GM21825 (cell line): Measurements from ENCODE around the gene CFAP73.
A peak's percentile ranks its signal among the peaks of the same experiment; 100 is the strongest.

Experiments
- ATAC-seq: cut with Tn5 transposase; IDR thresholded peaks from one replicate; pipeline ENCODE4 v1.9.1; 2021; ENCODE audit warnings: mild to moderate bottlenecking, moderate library complexity; ENCODE audit not compliant: unreplicated experiment

Gene CFAP73

DNA sequence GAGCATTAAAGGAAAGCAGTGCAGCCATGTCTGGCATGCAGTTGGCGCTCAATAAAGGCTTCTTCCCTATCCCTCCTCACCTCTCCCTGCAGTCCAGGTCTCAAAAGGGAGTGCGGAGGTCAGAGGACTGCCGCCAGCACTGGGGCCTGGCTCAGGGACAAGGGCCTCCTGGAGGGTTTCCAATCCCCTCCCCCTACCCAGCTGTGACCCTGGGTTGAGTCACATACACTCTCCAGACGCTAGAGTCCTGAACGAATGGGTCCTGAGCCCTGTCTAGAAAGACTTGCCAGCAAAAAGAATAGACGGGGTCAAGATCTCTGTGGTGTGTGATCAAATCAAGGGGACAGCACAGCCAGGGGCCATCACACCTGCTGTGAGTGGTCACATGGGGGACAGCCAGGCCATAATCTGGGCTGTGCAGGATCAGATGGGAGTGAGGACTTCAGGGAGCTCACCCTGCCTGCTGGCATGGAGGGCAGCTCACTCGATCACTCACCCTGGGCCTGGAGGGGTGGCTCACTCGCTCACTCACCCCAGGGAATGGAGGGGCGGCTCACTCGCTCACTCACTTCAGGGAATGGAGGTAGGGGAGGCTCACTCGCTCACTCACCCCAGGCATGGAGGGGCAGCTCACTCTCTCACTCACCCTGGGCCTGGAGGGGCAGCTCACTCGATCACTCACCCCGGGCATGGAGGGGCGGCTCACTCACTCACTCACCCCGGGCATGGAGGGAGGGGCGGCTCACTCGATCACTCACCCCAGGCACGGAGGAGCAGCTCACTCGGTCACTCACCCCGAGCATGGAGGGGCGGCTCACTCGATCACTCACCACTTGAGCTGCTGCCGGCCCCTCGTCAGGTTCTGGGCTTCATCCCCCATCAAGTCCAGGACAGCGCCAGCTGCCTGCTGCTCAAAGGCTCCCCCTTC, 12.8 kb downstream of the CFAP73 start:
- ATAC-seq: no peak

DNA sequence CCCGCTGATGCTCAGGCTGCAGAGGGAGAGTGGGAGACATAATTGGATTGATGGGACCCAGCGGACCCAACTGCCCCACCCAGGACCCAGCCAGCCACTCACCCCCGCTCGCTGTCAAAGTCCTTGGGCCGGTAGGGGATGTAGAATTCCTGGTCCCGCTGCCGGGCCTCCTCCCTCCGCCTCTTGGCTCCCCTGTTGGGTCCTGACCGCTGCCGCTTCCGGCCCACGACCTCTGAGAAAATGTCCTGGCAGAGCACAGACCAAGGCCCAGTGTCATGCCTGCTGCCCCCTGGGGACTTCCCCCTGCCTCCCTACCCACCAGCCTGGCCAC, 13.5 kb downstream of the CFAP73 start:
- ATAC-seq: no peak

DNA sequence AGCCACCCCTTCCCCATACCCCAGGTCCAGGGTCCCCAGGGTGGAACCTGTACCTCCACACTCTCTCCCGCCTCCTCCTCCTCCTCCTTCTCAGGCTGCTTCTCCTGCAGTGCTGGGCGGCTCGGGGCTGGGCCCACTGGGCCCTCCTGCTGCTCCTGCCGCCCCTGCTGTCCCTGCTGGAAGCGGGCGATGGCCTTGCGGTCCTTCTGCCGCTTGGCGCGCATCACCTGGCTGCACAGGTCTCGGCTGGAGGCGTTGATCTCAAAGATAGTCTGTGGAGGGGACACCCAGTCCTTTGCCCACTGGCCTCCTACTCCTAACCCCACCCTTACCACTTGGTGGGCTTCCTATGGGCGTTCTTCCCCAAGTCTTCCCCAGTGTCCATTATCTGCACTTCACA, 14.5 kb downstream of the CFAP73 start:
- ATAC-seq: no peak

DNA sequence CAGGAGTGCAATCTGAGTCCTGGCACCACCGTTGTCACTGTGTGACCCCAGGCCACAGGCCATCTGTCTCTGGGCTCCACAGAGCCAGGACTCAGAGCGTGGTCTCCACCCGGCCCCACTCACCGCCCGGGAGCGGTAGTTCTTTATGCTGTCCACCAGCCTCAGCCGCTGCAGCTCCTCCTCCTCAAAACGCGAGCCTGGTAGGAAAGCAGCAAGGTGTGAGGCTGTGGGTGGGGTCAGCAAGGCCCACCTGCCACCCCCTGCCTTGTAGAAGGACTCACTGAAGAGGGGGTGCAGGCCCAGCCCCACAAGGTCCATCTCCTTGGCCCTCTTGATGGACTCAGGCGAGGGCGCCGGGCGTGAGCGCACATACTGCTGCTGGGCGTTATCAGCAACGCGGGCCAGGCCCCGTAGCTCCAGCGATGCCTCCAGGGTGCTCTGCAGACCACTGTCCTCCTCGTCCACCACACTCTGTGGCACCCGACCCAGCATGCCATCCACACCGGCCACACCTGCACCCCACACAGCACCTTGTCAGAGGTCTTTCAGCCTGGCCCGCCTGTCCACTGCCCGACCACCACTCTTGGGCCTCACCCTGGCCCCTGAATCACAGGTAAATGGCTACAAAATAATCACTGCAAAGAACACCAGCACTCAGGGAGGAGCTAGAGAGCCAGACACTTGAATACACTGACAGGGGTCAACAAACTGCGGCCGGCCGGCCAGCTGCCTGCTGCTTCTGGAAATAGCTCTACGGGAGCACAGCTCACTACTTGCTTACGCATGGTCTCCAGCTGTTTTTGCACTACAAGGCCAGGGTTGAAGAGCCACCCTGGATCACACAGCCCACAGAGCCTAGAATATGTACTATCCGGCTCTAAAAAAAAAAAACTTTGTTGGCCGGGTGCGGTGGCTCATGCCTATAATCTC, 16.3 kb downstream of the CFAP73 start:
- no peak for ATAC-seq

- no peak for ATAC-seq
These were observed 18.3 kb downstream of the CFAP73 start for GRCh38 chr12:113167868-113168267.

DNA sequence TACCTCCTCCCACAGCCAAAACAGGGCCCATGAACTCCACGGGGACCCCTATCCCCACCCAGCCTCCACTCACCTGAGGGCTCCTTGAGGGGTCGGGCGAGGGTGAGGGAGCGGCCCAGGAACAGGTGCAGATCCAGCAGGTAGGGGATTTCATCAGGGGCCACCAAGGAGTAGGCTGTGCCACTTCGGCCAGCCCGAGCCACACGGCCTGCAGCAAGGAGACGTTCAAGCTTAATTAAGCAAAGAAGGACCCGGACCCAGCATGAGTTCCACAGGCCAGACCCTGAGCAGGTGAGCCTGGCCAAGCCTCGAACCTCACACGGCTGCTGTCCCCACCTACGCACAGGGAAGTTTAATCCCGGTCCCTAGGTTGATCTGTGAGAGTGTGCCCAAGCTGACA, 20.2 kb downstream of the CFAP73 start:
- ATAC-seq: no peak

DNA sequence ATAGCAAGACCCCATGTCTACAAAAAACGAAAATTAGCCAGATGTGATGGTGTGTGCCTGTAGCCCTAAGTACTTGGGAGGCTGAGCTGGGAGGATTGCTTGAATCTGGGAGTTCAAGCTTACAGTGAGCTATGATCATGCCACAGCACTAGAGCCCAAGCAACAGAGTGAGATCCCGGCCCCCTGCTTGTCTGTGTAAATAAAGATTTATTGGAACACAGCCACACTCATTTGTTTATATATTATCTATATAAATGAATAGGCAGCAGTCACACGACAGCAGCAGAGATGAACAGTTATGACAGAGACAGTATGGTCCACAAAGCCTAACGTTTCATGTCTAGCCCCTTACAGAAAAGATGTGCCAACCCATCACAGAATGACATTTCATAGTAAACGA, 20.9 kb downstream of the CFAP73 start:
- no peak for ATAC-seq

- ATAC-seq: no peak
These were observed 21.4 kb downstream of the CFAP73 start for GRCh38 chr12:113170926-113171325.

GRCh38 chr12:113171543-113171942, 22.0 kb downstream of the CFAP73 start:
- ATAC-seq: no peak

DNA sequence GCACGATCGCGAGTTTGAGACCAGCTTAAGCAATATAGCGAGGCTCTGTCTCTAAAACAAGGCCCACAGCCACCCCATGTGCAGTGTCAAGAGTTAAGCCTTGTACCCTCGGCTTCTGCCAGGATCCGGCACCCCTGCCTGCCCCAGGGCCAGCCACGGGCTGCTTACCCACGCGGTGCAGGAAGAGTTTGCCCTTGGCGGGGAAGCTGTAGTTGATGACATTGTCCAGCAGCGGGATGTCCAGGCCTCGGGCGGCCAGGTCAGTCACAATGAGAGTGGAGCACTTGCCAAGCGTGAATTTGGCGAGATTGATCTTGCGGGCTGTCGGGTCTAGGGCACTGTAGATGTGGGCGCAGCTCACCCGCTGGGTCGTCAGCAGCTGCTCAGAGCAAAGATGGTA, 22.7 kb downstream of the CFAP73 start:
- no peak for ATAC-seq

DNA sequence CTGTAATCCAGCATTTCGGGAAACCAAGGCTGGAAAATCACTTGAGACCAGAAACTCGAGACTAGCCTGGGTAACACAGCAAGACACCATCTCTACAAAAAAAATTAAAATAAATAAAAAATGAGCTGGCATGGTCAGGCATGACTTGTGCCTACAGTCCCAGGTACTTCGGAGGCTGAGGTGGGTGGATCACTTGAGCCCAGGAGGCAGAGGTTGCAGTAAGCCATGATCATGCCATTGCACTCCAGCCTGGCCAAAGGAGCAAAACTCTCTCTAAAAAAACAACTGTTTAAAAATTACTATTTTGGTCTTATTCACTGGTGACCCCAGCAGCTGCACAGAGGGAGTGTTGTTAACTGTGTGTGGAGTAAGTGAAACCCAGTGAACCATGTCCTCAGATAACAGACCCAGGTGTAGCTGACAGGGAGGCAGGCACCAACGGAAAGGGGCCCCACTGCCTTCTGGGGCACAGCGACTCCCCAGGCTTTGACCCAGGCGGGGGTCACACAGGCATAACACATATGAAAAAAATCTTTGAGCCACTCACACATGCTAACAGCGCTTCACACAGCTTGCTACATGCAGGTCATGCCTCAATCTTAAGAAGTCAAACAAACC, 23.7 kb downstream of the CFAP73 start:
- peak; percentile 64 for ATAC-seq

DNA sequence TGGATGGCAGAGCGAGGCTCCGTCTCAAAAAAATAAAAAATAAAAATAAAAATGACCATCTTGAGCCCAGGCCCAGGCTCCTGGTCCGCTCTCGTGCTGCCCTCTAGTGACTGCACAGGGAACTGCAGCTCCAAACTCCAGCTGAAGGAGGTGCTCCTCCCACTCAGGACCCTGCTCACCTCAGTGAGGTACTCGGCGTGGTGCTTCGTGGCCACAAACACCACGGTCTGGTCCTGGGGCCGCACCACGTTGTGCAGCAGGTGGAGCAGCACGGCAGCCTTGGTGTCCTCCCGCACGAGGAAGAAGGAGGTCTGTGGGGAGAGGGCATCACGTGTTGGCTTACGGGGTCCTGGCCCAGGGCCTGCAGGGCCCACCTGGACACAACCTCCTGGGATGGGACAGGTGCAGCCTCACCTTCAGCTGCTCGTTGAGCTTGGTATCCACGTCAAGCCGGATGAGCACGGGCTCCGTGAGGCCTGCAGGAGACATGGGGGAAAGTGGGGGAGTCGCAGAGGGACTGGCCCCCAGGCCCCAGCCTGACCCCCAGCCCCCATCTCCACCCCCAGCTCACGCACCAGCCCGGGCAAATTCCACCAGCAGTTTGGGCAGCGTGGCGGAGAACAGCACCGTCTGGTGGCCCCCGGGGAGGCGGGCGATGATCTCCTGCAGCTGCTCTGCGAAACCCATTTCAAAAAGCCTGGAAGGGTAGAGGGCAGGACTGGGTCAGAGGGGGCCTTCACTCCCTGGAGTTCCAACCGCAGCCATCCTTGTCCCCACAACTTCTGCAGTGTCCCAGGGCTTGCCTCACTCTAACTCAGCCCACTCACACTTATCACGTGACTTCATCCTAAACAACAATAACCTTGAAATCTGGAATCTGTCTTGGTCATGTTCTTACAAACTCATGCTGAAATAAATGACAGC, 25.2 kb downstream of the CFAP73 start:
- ATAC-seq: peak; percentile 48

DNA sequence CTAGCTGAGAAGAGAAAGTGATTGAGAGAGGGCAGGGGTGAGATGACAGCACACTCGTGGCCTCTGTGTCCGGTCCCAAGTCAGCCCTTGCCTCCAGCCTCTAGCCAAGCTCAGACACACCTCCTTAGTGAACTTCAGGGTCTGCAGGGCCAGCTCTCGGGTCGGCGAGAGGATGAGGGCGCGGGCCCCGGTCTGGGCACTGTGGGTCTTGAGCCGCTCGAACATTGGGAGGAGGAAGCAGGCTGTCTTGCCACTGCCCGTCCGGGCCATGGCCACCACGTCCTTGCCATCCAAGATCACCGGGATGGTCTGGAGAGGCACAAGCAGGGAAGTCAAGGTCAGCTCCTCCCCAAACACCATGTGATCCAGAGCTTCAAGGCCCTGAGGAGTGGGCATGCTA, 29.5 kb downstream of the CFAP73 start:
- ATAC-seq: no peak

DNA sequence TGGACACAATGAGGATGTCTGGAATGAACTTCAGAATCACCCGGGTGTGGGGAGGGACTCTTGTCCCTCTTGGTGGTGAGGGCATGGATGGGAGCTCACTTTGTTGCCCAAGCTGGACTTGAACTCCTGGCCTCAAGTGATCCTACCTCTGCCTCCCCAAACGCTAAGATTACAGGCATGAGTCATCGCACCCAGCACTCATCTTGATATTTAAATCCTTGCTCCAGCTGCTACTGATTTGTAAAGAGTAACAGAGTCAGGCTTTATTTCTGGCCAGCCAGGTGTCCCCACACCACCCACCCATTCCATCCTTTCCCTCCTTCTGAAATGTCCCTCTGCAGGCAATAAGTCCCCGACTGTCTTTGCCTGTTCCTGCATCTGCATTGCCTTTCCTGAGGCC, 30.8 kb downstream of the CFAP73 start:
- ATAC-seq: no peak

GRCh38 chr12:113181975-113182374, 32.5 kb downstream of the CFAP73 start:
- ATAC-seq: no peak

DNA sequence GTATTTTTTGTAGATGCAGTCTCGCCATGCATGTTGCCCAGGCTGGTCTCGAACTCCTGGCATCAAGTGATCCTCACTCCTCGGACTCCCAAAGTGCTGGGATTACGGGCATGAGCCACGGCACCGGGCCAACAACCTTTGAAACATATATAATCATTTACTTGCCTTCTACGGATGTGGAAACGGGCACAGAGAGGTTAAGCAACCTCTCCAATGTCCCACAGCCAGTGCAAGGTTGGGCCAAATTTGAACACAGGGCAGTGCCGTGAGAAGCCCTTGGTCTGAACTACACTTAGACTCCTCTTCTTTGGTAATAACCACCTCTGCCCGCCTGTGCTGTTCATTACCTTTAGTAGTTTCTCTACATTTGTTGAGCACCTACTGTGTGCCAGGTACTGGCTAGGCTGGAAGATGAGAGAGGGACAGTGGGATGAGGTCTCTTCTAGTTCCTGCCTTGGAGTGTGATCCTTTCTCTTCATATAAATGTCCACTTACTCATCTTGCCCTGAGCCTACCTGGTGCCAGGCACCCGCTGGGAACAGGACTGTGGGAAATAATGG, 33.6 kb downstream of the CFAP73 start:
- ATAC-seq: no peak

DNA sequence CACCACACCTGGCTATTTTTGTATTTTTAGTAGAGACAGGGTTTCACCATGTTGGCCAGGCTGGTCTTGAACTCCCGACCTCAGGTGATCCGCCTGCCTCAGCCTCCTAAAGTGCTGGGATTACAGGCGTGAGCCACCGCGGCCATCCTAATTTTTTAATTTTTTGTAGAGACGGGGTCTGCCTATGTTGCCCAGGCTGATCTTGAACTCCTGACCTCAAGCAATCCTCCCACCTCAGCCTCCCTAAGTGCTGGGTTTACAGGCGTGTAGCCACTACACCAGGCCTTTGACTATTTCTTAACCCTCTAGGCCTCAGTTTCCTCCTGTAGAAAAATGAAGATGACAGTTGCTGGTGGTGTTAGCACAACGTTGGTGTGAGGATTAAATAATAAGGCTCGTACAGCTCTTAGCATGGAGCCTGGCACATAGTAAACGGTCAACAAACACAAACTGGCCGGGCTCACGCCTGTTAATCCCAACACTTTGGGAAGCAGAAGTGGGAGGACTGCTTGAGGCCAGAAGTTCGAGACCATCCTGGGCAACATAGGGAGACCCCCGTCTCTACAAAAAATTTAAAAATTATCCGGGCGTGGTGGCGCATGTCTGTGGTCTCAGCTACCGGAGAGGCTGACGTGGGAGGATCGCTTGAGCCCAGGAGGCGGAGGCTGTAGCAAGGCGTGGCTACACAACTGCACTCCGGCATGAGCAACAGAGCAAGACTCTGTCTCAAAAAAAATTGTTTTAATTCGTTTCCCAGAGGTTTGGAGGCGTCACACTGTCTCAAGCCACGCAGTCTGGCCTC, 34.8 kb downstream of the CFAP73 start:
- peak; percentile 40 for ATAC-seq

- ATAC-seq: peak; percentile 78
These were observed 35.3 kb downstream of the CFAP73 start for GRCh38 chr12:113184900-113185179.

DNA sequence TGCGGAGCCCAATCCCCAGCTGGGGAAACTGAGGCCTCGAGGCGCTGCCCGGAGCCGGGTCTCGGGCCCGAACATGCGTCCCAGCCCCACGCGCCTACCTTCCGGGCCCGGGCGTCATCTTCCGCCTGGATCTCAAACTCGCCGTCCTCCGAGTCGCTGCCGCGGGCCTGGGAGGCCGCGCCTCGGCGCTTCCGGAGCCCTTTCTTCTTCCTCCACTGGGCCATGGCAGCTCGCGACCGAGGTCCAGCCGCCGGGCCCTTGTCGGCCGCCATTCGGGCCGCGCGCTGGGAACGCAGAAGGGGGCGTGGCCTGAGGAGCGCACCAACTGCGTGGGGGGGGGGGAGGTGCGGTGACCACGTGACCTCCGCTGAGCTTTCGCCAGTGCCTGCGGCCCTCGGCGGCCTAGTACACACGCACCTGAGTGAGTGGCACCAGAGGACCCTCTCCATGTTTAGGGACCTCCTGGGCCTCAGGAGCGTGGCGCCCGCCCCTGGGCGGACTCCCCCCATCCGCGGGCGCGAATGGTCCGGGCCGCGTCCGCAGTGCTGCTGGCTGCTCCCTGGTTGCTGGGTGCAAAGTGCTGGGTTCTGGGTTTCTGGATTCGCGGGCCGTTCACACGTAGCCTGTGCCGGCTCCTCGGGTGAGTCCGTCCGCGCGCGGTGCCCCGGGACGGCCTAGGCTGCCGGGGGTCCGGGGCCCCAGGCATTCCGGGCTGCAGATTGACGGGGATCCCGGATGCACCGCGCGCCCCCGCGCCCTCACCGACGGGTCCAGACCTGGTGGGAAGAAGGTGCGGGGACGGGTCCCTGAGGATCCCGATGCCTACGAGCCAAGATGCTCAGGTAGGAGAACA, 35.9 kb downstream of the CFAP73 start, which contains the start of the genes DDX54 and RITA1:
Gene DDX54, minus strand, starts transcription at position 299 of the 853 bp plus-strand sequence. Its CDS starts 27 bp downstream, at position 272.
Gene RITA1, plus strand, starts transcription at position 542 of the 853 bp plus-strand sequence. CDS start 1,026 bp downstream, outside the sequence.
- peak; percentile 43 for ATAC-seq
